ENCODE data around the gene SPAG17.

DNA sequence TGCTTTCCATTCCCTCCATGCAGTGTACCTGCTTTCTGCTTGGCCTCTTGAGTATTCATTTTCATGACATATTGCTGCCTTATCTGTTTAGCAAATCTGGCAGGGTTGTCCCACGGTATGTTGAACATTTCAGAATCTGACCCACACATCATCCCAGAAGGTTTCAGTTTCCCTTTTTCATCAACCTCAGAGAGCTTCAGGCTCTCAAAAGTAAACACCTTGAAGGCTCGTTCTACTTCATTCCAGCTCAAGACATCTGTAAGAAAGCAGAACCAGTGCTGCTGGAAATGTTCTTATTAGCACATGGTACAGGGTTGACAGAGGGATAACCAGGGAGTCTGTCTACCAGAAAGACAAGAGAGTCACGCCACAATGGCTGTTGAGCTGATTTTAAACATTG lies 103.6 kb downstream of the SPAG17 start:
- TF ChIP-seq ZNF544 (tag by site-specific recombination; IDR thresholded peaks at IDR 0.05) = no peak
- TF ChIP-seq, protein P1, sequence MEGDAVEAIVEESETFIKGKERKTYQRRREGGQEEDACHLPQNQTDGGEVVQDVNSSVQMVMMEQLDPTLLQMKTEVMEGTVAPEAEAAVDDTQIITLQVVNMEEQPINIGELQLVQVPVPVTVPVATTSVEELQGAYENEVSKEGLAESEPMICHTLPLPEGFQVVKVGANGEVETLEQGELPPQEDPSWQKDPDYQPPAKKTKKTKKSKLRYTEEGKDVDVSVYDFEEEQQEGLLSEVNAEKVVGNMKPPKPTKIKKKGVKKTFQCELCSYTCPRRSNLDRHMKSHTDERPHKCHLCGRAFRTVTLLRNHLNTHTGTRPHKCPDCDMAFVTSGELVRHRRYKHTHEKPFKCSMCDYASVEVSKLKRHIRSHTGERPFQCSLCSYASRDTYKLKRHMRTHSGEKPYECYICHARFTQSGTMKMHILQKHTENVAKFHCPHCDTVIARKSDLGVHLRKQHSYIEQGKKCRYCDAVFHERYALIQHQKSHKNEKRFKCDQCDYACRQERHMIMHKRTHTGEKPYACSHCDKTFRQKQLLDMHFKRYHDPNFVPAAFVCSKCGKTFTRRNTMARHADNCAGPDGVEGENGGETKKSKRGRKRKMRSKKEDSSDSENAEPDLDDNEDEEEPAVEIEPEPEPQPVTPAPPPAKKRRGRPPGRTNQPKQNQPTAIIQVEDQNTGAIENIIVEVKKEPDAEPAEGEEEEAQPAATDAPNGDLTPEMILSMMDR (tag by site-specific recombination; IDR thresholded peaks at IDR 0.05) = no peak
- no peak for TF ChIP-seq ZNF146 (tag by site-specific recombination; IDR thresholded peaks at IDR 0.05)
- no peak for TF ChIP-seq ZNF777 (tag by site-specific recombination; IDR thresholded peaks at IDR 0.05; ENCODE audit: borderline replicate concordance)
- no peak for TF ChIP-seq SETDB1 (IDR thresholded peaks at IDR 0.05; ENCODE audit: insufficient read length, low read length)
- TF ChIP-seq MYNN (tag by site-specific recombination; IDR thresholded peaks at IDR 0.05; ENCODE audit: borderline replicate concordance) = no peak
- TF ChIP-seq, protein P2, sequence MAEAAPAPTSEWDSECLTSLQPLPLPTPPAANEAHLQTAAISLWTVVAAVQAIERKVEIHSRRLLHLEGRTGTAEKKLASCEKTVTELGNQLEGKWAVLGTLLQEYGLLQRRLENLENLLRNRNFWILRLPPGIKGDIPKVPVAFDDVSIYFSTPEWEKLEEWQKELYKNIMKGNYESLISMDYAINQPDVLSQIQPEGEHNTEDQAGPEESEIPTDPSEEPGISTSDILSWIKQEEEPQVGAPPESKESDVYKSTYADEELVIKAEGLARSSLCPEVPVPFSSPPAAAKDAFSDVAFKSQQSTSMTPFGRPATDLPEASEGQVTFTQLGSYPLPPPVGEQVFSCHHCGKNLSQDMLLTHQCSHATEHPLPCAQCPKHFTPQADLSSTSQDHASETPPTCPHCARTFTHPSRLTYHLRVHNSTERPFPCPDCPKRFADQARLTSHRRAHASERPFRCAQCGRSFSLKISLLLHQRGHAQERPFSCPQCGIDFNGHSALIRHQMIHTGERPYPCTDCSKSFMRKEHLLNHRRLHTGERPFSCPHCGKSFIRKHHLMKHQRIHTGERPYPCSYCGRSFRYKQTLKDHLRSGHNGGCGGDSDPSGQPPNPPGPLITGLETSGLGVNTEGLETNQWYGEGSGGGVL (tag by site-specific recombination; IDR thresholded peaks at IDR 0.05) = no peak
- TF ChIP-seq KLF7 (tag by site-specific recombination; IDR thresholded peaks at IDR 0.05; ENCODE audit: borderline replicate concordance) = no peak
- no peak for TF ChIP-seq ZNF10 (tag by site-specific recombination; IDR thresholded peaks at IDR 0.05)
